ENCODE measurements around the gene PLEKHG4.

DNA sequence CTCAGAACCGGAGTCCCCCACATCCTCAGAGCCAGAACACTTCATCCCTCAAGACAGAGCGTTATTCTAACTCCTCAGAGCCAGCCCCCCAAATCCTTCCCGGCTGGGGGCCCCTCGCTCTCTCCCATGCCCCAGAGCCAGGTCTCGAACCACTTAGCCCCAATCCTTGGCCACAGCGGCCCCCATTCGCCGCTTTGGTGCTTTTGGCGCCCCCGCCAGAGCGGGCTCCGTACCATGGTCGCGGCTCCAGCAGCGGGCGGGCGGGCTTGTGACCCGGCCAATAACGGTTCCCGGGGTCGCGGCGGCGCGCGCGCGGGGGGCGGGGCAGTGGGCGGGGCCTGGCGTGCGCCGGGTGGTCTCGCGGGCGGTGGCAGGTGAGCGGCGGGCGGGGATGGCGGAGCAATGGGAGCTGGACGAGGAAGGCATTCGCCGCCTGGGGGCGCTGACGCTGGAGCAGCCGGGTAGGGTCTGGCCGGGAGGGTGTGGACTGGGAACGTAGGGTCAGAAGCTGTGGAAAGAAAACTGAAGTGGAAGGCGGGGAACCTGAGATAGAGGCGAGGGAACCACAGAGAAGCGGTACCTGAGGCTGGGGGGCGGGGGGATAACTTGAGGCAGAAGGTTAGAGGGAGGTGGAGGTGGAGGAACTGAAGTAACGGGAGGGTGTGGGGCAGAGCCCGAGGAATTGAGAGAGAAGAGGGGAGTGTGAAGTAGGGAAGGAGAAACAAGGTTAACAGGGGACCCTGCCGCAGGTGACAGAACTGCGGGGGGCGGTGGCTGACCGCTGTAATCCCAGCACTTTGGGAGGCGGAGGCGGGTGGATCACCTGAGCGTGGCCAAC lies 47.4 kb downstream of the PLEKHG4 start, which contains the start of the genes KCTD19 and LRRC36:
- no peak for TF ChIP-seq IRF2 (CRISPR knock-in tag; IDR thresholded peaks at IDR 0.05; ENCODE audit: borderline replicate concordance, low read depth)
- TF ChIP-seq JUN (CRISPR knock-in tag; IDR thresholded peaks at IDR 0.05), result no peak
- TF ChIP-seq, protein P1, sequence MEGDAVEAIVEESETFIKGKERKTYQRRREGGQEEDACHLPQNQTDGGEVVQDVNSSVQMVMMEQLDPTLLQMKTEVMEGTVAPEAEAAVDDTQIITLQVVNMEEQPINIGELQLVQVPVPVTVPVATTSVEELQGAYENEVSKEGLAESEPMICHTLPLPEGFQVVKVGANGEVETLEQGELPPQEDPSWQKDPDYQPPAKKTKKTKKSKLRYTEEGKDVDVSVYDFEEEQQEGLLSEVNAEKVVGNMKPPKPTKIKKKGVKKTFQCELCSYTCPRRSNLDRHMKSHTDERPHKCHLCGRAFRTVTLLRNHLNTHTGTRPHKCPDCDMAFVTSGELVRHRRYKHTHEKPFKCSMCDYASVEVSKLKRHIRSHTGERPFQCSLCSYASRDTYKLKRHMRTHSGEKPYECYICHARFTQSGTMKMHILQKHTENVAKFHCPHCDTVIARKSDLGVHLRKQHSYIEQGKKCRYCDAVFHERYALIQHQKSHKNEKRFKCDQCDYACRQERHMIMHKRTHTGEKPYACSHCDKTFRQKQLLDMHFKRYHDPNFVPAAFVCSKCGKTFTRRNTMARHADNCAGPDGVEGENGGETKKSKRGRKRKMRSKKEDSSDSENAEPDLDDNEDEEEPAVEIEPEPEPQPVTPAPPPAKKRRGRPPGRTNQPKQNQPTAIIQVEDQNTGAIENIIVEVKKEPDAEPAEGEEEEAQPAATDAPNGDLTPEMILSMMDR (IDR thresholded peaks at IDR 0.05), result peak; percentile 49
- TF ChIP-seq ZNF121 (CRISPR knock-in tag; IDR thresholded peaks at IDR 0.05), result no peak
- TF ChIP-seq, protein P2, sequence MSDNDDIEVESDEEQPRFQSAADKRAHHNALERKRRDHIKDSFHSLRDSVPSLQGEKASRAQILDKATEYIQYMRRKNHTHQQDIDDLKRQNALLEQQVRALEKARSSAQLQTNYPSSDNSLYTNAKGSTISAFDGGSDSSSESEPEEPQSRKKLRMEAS (CRISPR knock-in tag; IDR thresholded peaks at IDR 0.05), result no peak
- no peak for TF ChIP-seq ESRRA (CRISPR knock-in tag; IDR thresholded peaks at IDR 0.05; ENCODE audit: borderline replicate concordance)
- TF ChIP-seq, protein P3, sequence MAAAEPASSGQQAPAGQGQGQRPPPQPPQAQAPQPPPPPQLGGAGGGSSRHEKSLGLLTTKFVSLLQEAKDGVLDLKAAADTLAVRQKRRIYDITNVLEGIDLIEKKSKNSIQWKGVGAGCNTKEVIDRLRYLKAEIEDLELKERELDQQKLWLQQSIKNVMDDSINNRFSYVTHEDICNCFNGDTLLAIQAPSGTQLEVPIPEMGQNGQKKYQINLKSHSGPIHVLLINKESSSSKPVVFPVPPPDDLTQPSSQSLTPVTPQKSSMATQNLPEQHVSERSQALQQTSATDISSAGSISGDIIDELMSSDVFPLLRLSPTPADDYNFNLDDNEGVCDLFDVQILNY (CRISPR knock-in tag; IDR thresholded peaks at IDR 0.05), result peak; percentile 76; the same call in 1 of the 2 replicates
- no peak for TF ChIP-seq TEAD4 (CRISPR knock-in tag; IDR thresholded peaks at IDR 0.05)
- no peak for TF ChIP-seq FOXP1 (CRISPR knock-in tag; IDR thresholded peaks at IDR 0.05; ENCODE audit: borderline replicate concordance)
- TF ChIP-seq KAT7 (CRISPR knock-in tag; IDR thresholded peaks at IDR 0.05; ENCODE audit: borderline replicate concordance), result no peak
- TF ChIP-seq, protein P4, sequence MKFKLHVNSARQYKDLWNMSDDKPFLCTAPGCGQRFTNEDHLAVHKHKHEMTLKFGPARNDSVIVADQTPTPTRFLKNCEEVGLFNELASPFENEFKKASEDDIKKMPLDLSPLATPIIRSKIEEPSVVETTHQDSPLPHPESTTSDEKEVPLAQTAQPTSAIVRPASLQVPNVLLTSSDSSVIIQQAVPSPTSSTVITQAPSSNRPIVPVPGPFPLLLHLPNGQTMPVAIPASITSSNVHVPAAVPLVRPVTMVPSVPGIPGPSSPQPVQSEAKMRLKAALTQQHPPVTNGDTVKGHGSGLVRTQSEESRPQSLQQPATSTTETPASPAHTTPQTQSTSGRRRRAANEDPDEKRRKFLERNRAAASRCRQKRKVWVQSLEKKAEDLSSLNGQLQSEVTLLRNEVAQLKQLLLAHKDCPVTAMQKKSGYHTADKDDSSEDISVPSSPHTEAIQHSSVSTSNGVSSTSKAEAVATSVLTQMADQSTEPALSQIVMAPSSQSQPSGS (CRISPR knock-in tag; IDR thresholded peaks at IDR 0.05; ENCODE audit: borderline replicate concordance, low read depth), result no peak
- TF ChIP-seq CREB1 (CRISPR knock-in tag; IDR thresholded peaks at IDR 0.05), result no peak
- TF ChIP-seq, protein P5, sequence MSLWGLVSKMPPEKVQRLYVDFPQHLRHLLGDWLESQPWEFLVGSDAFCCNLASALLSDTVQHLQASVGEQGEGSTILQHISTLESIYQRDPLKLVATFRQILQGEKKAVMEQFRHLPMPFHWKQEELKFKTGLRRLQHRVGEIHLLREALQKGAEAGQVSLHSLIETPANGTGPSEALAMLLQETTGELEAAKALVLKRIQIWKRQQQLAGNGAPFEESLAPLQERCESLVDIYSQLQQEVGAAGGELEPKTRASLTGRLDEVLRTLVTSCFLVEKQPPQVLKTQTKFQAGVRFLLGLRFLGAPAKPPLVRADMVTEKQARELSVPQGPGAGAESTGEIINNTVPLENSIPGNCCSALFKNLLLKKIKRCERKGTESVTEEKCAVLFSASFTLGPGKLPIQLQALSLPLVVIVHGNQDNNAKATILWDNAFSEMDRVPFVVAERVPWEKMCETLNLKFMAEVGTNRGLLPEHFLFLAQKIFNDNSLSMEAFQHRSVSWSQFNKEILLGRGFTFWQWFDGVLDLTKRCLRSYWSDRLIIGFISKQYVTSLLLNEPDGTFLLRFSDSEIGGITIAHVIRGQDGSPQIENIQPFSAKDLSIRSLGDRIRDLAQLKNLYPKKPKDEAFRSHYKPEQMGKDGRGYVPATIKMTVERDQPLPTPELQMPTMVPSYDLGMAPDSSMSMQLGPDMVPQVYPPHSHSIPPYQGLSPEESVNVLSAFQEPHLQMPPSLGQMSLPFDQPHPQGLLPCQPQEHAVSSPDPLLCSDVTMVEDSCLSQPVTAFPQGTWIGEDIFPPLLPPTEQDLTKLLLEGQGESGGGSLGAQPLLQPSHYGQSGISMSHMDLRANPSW (CRISPR knock-in tag; conservative IDR thresholded peaks at IDR 0.05; ENCODE audit: low read depth), result no peak
- TF ChIP-seq ZNF138 (CRISPR knock-in tag; conservative IDR thresholded peaks at IDR 0.05), result no peak
